K562 (cell line): ENCODE results near the gene DAPK1. TPM values are rescaled to one million over a fixed set of nuclear protein-coding genes. Genes with fewer than 3 reads are reported as not detected.

ENCODE experiments used
- ARHGAP35 ChIP-seq: fragments of 450-650 bp; IDR thresholded peaks from 2 replicates; pipeline ENCODE4 v1.6.1; 2018; ENCODE audit not compliant: partially characterized antibody
- CBX8 ChIP-seq: fragments of 200-600 bp; sonication (generic); IDR thresholded peaks from 2 replicates; pipeline ENCODE4 v1.6.1; 2012; ENCODE audit warnings: borderline replicate concordance, mixed run types, low read depth, mild to moderate bottlenecking, moderate library complexity, mixed read lengths, low read length, control low read depth, inconsistent platforms; ENCODE audit not compliant: poor library complexity, severe bottlenecking; ENCODE audit errors: extremely low read depth
- CUX1 ChIP-seq: fragments of 200-800 bp; sonication (Bioruptor generic); IDR thresholded peaks from 2 replicates; pipeline ENCODE4 v1.6.1; 2016; ENCODE audit warnings: missing genetic modification characterization, missing compliant biosample characterization
- DPF2 ChIP-seq: fragments of 450-650 bp; IDR thresholded peaks from 2 replicates; pipeline ENCODE4 v1.6.1; 2016
- EGR1 ChIP-seq: fragments of 450-650 bp; conservative IDR thresholded peaks from 2 replicates; pipeline ENCODE4 v1.6.1; 2017; ENCODE audit warnings: mild to moderate bottlenecking
- FOSL1 ChIP-seq: fragments of 200-800 bp; sonication (Bioruptor generic); conservative IDR thresholded peaks from 2 replicates; pipeline ENCODE4 v1.6.1; 2016; ENCODE audit warnings: missing genetic modification characterization, missing compliant biosample characterization
- FUS ChIP-seq: fragments of 200-400 bp; formaldehyde crosslinking; optimal IDR thresholded peaks from 2 replicates; pipeline ENCODE3; 2017; ENCODE audit warnings: low read depth, low read length
- ILF3 ChIP-seq: fragments of 450-650 bp; IDR thresholded peaks from 2 replicates; pipeline ENCODE4 v1.6.1; 2018; ENCODE audit warnings: antibody characterized with exemption, mild to moderate bottlenecking, moderate library complexity, borderline replicate concordance
- KLF13 ChIP-seq: fragments of 450-650 bp; IDR thresholded peaks from 2 replicates; pipeline ENCODE4 v1.6.1; 2016; ENCODE audit warnings: missing genetic modification characterization, low read depth, mild to moderate bottlenecking, missing compliant biosample characterization, moderate library complexity, borderline replicate concordance
- LCOR ChIP-seq: sonication (generic); formaldehyde crosslinking; IDR thresholded peaks from 2 replicates; pipeline ENCODE4 v1.8.0; 2022; ENCODE audit warnings: mild to moderate bottlenecking, missing genetic modification reagents
- LEF1 ChIP-seq: fragments of 450-650 bp; IDR thresholded peaks from 2 replicates; pipeline ENCODE4 v1.6.1; 2016; ENCODE audit warnings: mild to moderate bottlenecking
- MAFF ChIP-seq: IDR thresholded peaks from 2 replicates; pipeline ENCODE4 v1.6.1; 2012; ENCODE audit warnings: low read length, improper control_type of control experiment
- MTA2 ChIP-seq: fragments of 450-650 bp; IDR thresholded peaks from 2 replicates; pipeline ENCODE4 v1.6.1; 2016; ENCODE audit warnings: low read depth
- NFE2L1 ChIP-seq: fragments of 450-650 bp; IDR thresholded peaks from 2 replicates; pipeline ENCODE4 v1.6.1; 2016; ENCODE audit warnings: missing genetic modification characterization, low read depth, mild to moderate bottlenecking, missing compliant biosample characterization, moderate library complexity, borderline replicate concordance
- ZBTB33 ChIP-seq: sonication (generic); formaldehyde crosslinking; IDR thresholded peaks from 2 replicates; pipeline ENCODE4 v1.8.1; 2023; ENCODE audit warnings: mild to moderate bottlenecking, missing genetic modification reagents
- ZNF140 ChIP-seq: fragments of 250-450 bp; sonication (Bioruptor Pico); IDR thresholded peaks from 2 replicates; pipeline ENCODE4 v1.8.0; 2021; ENCODE audit warnings: moderate library complexity, mild to moderate bottlenecking, inconsistent platforms
- ZNF263 ChIP-seq: sonication (generic); formaldehyde crosslinking; IDR thresholded peaks from 2 replicates; pipeline ENCODE4 v1.8.0; 2022; ENCODE audit warnings: mild to moderate bottlenecking, missing genetic modification reagents, borderline replicate concordance
- ZNF408 ChIP-seq: fragments of 250-450 bp; sonication (Bioruptor Pico); IDR thresholded peaks from 2 replicates; pipeline ENCODE4 v1.4.0; 2020; ENCODE audit warnings: low read depth, mild to moderate bottlenecking, moderate library complexity
- polyA plus RNA-seq, 8 experiments: library from polyadenylated mRNA; depleted of rRNA in 4 of 8; stranded (reverse) in 5 of 8; unstranded in 3 of 8; fragments of >200 nt; fragmentation: Nextera tagmentation in 2 of 8; fragmentation: Illumina TruSeq in 1 of 8; extraction: Ambion mirVana in 2 of 8; extraction: Trizol in 1 of 8; gene quantifications; 2 replicates each; pipeline versions ENCODE4 v1.2.1 to v1.2.3, GENCODE V29; 2011 to 2014; ENCODE audit warnings: inconsistent platforms in 1 of 8, missing spikeins in 1 of 8
- total RNA-seq, 7 experiments: library from RNA; depleted of rRNA in 6 of 7; stranded (reverse); fragments of >200 nt in 6 of 7; fragmentation: Illumina TruSeq in 2 of 7; extraction: Trizol in 2 of 7; gene quantifications; 2 replicates each; pipeline versions ENCODE4 v1.2.1 to v1.2.3, GENCODE V29; 2011 to 2021; ENCODE audit warnings: low replicate concordance in 1 of 7

The DAPK1 gene
- total and polyA plus RNA-seq, 9 of the 15 experiments (the other 6 are each of a cell fraction or from before 2014, with no cell fraction given) = 1.7 to 26.4 (median 15.8) TPM

- TF ChIP-seq MTA2 (no peak), DPF2 (no peak), KLF13 (no peak), ILF3 (no peak), ZNF263 (CRISPR knock-in tag) (no peak), CBX8 (no peak), EGR1 (no peak), ARHGAP35 (no peak), ZBTB33 (CRISPR knock-in tag) (no peak), CUX1 (CRISPR knock-in tag) (no peak), ZNF408 (CRISPR knock-in tag) (no peak), LEF1 (no peak), MAFF (no peak), LCOR (no peak), FOSL1 (tag) (no peak), FUS (no peak), NFE2L1 (tag) (no peak), ZNF140 (CRISPR knock-in tag) (no peak)
Measured at GRCh38 chr9:87498046-87498810, 561 bp downstream of the DAPK1 start (continued).
